Endometrial microvascular endothelial cells (primary cell): Measurements from ENCODE around the gene PRKRA. TPM values are rescaled to one million over a fixed set of nuclear protein-coding genes. Genes with fewer than 3 reads are reported as not detected.

Source experiments
- in situ Hi-C: cut with HindIII; loops from 2 replicates; pipeline ENCODE4 v1.10.0; 2017; ENCODE audit warnings: low sequenced_read_pairs, low pct_unique_long_range_greater_than_20kb; ENCODE audit errors: inconsistent ontology term
- total RNA-seq: library from RNA; depleted of rRNA; stranded (reverse); fragments of >200 nt; gene quantifications from one replicate; pipeline ENCODE4 v1.2.3, GENCODE V29; 2015; ENCODE audit errors: inconsistent ontology term

The PRKRA gene
- total RNA-seq, 1 donor from 2014 or later, result 46.6 TPM

- in situ Hi-C loops, result no loop called here
Observed at GRCh38 chr2:178388287-178388686, 62.7 kb downstream of the PRKRA start.

GRCh38 chr2:178386986-178387597 is 63.9 kb downstream of the PRKRA start:
- in situ Hi-C loops, result no loop called here

- in situ Hi-C loops, result no loop called here
Observed at GRCh38 chr2:178385595-178386148, 65.3 kb downstream of the PRKRA start.

- in situ Hi-C loops, result no loop called here
Observed at GRCh38 chr2:178383718-178384117, 67.3 kb downstream of the PRKRA start.

Other genes with a start within 250 kb of the PRKRA start
- gene PJVK, start 203 bp upstream of the PRKRA start, total RNA-seq, result 0.28 TPM
- 41.6 TPM for gene FKBP7, start 27.4 kb upstream of the PRKRA start, total RNA-seq
- 4.3 TPM for gene PLEKHA3, start 29.3 kb upstream of the PRKRA start, total RNA-seq